SH-SY5Y (cell line): Measurements from ENCODE around the gene CCDC142.

Source experiments
- GATA2 ChIP-seq: IDR thresholded peaks from 2 replicates; pipeline ENCODE4 v1.6.1; 2011; ENCODE audit warnings: mild to moderate bottlenecking, low read depth, low read length
- GATA3 ChIP-seq: IDR thresholded peaks from 2 replicates; pipeline ENCODE4 v1.6.1; 2011; ENCODE audit warnings: low read depth, mild to moderate bottlenecking, low read length, moderate library complexity

DNA sequence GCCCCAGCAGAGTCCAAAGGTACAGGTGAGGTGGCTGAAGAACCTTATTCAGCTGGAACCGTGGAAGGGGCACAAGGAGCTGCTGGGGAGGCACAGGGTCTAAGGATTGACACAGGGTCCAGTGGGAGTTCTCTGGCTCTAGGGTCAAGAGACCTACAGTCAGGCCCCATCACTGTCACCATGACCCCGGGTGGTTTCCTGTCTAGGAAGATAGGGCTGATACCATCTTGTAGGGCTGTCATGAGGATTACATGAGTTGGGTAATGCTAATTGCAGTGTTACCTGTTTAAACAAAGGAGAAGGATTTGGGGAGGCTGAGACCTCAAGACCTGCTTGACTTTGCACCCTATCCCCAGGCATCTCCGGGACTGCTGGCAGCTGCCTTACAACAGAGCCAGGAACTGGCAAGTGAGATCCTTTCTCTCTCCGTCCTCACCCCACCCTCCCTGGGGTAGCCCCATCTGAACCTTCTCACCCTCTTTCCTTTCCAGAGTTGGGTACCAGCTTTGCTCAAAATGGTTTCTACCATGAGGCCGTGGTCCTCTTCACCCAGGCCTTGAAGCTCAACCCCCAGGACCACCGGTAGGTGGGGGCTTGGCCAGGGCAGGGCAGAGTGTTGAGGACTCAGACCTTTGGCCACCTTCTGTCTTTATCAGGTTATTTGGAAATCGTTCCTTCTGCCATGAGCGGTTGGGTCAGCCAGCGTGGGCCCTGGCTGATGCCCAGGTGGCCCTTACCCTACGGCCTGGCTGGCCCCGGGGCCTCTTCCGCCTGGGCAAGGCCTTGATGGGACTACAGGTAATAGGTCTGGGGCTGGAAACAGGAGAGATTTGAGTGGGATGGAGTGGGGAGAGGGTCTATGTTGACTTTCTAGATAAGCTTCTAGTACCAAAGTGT is 9.1 kb upstream of the CCDC142 start:
- TF ChIP-seq GATA2 (no peak), GATA3 (no peak)
